K562 (cell line): ENCODE data around the gene DNAJB1. TPM values are rescaled to one million over a fixed set of nuclear protein-coding genes. Genes with fewer than 3 reads are reported as not detected.

Experiments
- ARID3A ChIP-seq: IDR thresholded peaks from 2 replicates; pipeline ENCODE4 v1.6.1; 2012; ENCODE audit warnings: low read depth, low read length, improper control_type of control experiment, borderline replicate concordance
- CBX3 ChIP-seq, 2 experiments: IDR thresholded peaks; 1 replicate in 1 of 2; 2 replicates in 1 of 2; pipeline ENCODE4 v1.6.1; 2012; ENCODE audit warnings: inconsistent platforms in 2 of 2, low read length in 2 of 2, borderline replicate concordance in 1 of 2, control low read depth in 1 of 2
- CEBPB ChIP-seq: fragments of 450-650 bp; IDR thresholded peaks from 2 replicates; pipeline ENCODE4 v1.6.1; 2016; ENCODE audit warnings: missing genetic modification characterization, missing compliant biosample characterization
- ESRRB ChIP-seq: fragments of 250-450 bp; sonication (Bioruptor Pico); IDR thresholded peaks from 2 replicates; pipeline ENCODE4 v1.5.0; 2020; ENCODE audit warnings: mild to moderate bottlenecking, moderate library complexity, borderline replicate concordance
- FOSL1 ChIP-seq: fragments of 200-800 bp; sonication (Bioruptor generic); conservative IDR thresholded peaks from 2 replicates; pipeline ENCODE4 v1.6.1; 2016; ENCODE audit warnings: missing genetic modification characterization, missing compliant biosample characterization
- HDAC6 ChIP-seq: IDR thresholded peaks from 2 replicates; pipeline ENCODE4 v1.6.1; 2012; ENCODE audit warnings: low read depth, mild to moderate bottlenecking, control low read depth, inconsistent platforms, low read length, moderate library complexity
- HNRNPUL1 ChIP-seq: fragments of 200-400 bp; formaldehyde crosslinking; IDR thresholded peaks from 2 replicates; pipeline ENCODE4 v1.6.1; 2017; ENCODE audit warnings: low read length
- MAFF ChIP-seq: IDR thresholded peaks from 2 replicates; pipeline ENCODE4 v1.6.1; 2012; ENCODE audit warnings: low read length, improper control_type of control experiment
- MXD1 ChIP-seq: fragments of 250-450 bp; sonication (Bioruptor Pico); IDR thresholded peaks from 2 replicates; pipeline ENCODE4 v1.8.0; 2021; ENCODE audit warnings: borderline replicate concordance, mild to moderate bottlenecking, moderate library complexity; ENCODE audit not compliant: poor library complexity, severe bottlenecking
- NFRKB ChIP-seq: fragments of 450-650 bp; IDR thresholded peaks from 2 replicates; pipeline ENCODE4 v1.6.1; 2016; ENCODE audit warnings: low read depth
- NFYB ChIP-seq: IDR thresholded peaks from 2 replicates; pipeline ENCODE4 v1.6.1; 2011; ENCODE audit warnings: mild to moderate bottlenecking, moderate library complexity; ENCODE audit not compliant: insufficient read length; ENCODE audit errors: extremely low read depth
- PHF20 ChIP-seq: fragments of 450-650 bp; IDR thresholded peaks from 2 replicates; pipeline ENCODE4 v1.6.1; 2018; ENCODE audit not compliant: partially characterized antibody
- PTBP1 ChIP-seq: fragments of 200-400 bp; formaldehyde crosslinking; IDR thresholded peaks from 2 replicates; pipeline ENCODE4 v1.6.1; 2017; ENCODE audit warnings: low read depth, low read length
- RBM15 ChIP-seq: fragments of 200-400 bp; formaldehyde crosslinking; IDR thresholded peaks from 2 replicates; pipeline ENCODE4 v1.6.1; 2018; ENCODE audit warnings: mild to moderate bottlenecking, low read length, moderate library complexity; ENCODE audit not compliant: insufficient read depth
- SIN3A ChIP-seq, 2 experiments: fragments of 150-350 bp in 1 of 2; IDR thresholded peaks; 2 replicates each; pipeline ENCODE4 v1.6.1; 2011 to 2016; ENCODE audit warnings: borderline replicate concordance in 2 of 2, low read depth in 2 of 2, low read length in 2 of 2, mild to moderate bottlenecking in 2 of 2, moderate library complexity in 2 of 2; ENCODE audit not compliant: control insufficient read depth in 1 of 2
- SRSF3 ChIP-seq: fragments of 200-400 bp; formaldehyde crosslinking; IDR thresholded peaks from 2 replicates; pipeline ENCODE4 v1.6.1; 2016; ENCODE audit warnings: mild to moderate bottlenecking, low read length, moderate library complexity; ENCODE audit not compliant: insufficient read depth
- TRIM24 ChIP-seq, 2 experiments: fragments of 450-650 bp; IDR thresholded peaks; 2 replicates each; pipeline ENCODE4 v1.6.1; 2016
- USF1 ChIP-seq: sonication (generic); formaldehyde crosslinking; IDR thresholded peaks from 2 replicates; pipeline ENCODE4 v1.9.0; 2022; ENCODE audit warnings: mild to moderate bottlenecking, missing genetic modification reagents
- ZFP91 ChIP-seq: sonication (generic); formaldehyde crosslinking; IDR thresholded peaks from 2 replicates; pipeline ENCODE4 v1.8.0; 2022; ENCODE audit warnings: mild to moderate bottlenecking, missing genetic modification reagents
- ZNF232 ChIP-seq: sonication (generic); formaldehyde crosslinking; IDR thresholded peaks from 2 replicates; pipeline ENCODE4 v1.8.0; 2022; ENCODE audit warnings: mild to moderate bottlenecking, missing genetic modification reagents
- ZNF431 ChIP-seq: sonication (generic); formaldehyde crosslinking; IDR thresholded peaks from 2 replicates; pipeline ENCODE4 v1.8.0; 2022; ENCODE audit warnings: mild to moderate bottlenecking, missing genetic modification reagents
- polyA plus RNA-seq, 8 experiments: library from polyadenylated mRNA; depleted of rRNA in 4 of 8; stranded (reverse) in 5 of 8; unstranded in 3 of 8; fragments of >200 nt; fragmentation: Nextera tagmentation in 2 of 8; fragmentation: Illumina TruSeq in 1 of 8; extraction: Ambion mirVana in 2 of 8; extraction: Trizol in 1 of 8; gene quantifications; 2 replicates each; pipeline versions ENCODE4 v1.2.1 to v1.2.3, GENCODE V29; 2011 to 2014; ENCODE audit warnings: inconsistent platforms in 1 of 8, missing spikeins in 1 of 8
- total RNA-seq, 7 experiments: library from RNA; depleted of rRNA in 6 of 7; stranded (reverse); fragments of >200 nt in 6 of 7; fragmentation: Illumina TruSeq in 2 of 7; extraction: Trizol in 2 of 7; gene quantifications; 2 replicates each; pipeline versions ENCODE4 v1.2.1 to v1.2.3, GENCODE V29; 2011 to 2021; ENCODE audit warnings: low replicate concordance in 1 of 7
- TF ChIP-seq, protein P1 (sequence below): IDR thresholded peaks from 2 replicates; pipeline ENCODE4 v1.6.1; 2011; ENCODE audit not compliant: insufficient read length; ENCODE audit errors: extremely low read depth

DNAJB1 gene
- total and polyA plus RNA-seq, 9 of the 15 experiments (the other 6 are each of a cell fraction or from before 2014, with no cell fraction given) = 13.2 to 113 (median 62.1) TPM

GRCh38 chr19:14528419-14529253, 10.4 kb upstream of the DNAJB1 start (continued):
- TF ChIP-seq CBX3 (IDR thresholded peaks at IDR 0.05; ENCODE audit: borderline replicate concordance in 1 of 2, low read length in 2 of 2) (no peak), HDAC6 (no peak), MXD1 (CRISPR knock-in tag) (no peak), USF1 (CRISPR knock-in tag) (no peak), ZNF232 (CRISPR knock-in tag) (no peak), ARID3A (no peak), FOSL1 (tag) (no peak), CEBPB (tag) (peak; percentile 85), SIN3A (IDR thresholded peaks at IDR 0.05; ENCODE audit: borderline replicate concordance in 2 of 2, control insufficient read depth in 1 of 2, low read depth in 2 of 2, low read length in 2 of 2) (peak in 1 of 2 experiments; percentile 50; a peak in 1 of 4 replicates), NFRKB (no peak), MAFF (no peak), ZNF431 (CRISPR knock-in tag) (no peak), NFYB (no peak), PHF20 (peak; percentile 51), RBM15 (no peak), HNRNPUL1 (no peak), PTBP1 (no peak), ZFP91 (CRISPR knock-in tag) (no peak), ESRRB (no peak), SRSF3 (no peak), TRIM24 (IDR thresholded peaks at IDR 0.05) (peak in 1 of 2 experiments; percentile 56; a peak in 2 of 4 replicates)
- TF ChIP-seq, protein P1, sequence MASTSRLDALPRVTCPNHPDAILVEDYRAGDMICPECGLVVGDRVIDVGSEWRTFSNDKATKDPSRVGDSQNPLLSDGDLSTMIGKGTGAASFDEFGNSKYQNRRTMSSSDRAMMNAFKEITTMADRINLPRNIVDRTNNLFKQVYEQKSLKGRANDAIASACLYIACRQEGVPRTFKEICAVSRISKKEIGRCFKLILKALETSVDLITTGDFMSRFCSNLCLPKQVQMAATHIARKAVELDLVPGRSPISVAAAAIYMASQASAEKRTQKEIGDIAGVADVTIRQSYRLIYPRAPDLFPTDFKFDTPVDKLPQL = no peak
